Fibroblast of skin of left quadriceps (primary cell): Measurements from ENCODE around the gene CCDC3.
A peak's percentile ranks its signal among the peaks of the same experiment; 100 is the strongest.

Experiments
- DNase-seq, 2 experiments: peaks; one replicate each; pipeline ENCODE4 v3.0.0-alpha.2; 2013; ENCODE audit warnings: low read depth in 2 of 2

CCDC3 gene

DNA sequence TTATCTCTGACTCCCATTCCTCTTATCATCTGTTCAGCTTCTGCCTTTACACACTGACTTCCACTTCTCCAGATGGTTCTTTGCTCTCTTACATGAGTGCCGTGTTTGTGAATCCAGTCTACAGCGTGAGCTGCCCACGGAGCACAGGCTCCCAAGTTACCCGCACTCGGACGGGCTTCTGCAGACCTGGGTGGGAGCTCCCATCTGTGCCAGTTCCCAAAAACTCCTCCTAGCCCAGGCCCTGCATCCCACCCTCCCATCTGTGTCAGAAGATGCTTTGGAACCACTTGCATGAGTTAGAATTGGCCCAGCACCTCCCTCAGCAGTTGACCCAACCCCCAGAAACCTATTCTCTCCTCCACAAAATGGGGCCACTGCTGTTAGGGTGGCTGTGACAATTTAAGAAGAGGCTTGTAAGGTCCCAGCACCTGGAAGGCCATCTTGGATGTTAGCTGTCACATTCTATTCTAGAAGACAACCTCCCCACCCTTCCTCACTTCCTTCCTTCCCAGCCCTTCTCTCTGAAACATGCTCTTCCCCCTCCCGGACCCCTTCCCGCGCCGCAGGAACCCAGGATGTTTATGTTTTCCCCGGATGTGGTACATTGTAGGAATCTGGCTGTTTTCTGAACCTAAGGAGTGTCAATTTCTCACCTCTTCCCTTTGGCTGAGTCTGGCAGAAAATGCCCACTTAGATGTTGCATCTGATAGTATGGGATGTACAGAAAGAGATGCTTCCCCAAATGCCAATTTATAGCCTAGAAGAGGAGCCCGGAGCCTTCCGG, 79.2 kb downstream of the CCDC3 start:
- no peak for DNase-seq

DNA sequence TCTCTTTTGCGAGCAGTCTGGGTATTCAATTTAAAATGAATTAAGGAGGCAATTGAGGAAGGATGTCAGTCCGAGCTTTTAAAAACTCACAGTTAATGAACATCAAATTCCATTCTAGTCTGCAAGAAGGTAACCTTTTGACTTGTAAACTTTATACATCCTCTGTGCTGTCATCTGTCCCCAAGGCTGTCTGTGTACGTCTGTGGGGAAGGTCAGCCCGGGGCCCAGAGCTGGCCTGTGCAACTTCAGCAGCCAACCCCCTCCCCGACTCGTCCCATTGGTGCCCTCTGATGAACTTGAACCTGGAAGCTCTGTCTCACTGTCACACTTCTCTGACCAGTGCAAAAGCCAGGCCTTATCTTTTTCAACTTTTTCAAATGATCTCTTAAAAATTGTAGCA, 80.3 kb downstream of the CCDC3 start:
- DNase-seq, result no peak

DNA sequence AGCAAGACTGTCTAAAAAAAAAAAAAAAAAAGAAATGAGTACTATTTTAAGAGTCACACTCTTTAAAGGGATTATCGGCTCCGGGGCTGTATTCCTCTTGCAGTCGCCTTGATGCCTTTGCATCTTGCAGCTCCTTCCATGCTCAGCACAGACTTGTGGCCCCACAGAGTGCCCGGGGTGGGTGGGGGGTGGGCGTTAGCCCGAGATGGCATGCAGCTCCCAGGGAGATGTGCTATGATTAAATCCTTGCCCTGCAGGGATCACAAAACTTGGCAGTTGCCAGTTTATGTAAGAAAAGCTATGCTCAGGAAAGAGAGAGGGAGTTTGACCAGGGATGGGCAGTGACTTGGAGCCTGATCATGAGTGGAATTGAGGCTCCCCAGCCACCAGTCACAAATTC, 81.9 kb downstream of the CCDC3 start:
- no peak for DNase-seq

DNA sequence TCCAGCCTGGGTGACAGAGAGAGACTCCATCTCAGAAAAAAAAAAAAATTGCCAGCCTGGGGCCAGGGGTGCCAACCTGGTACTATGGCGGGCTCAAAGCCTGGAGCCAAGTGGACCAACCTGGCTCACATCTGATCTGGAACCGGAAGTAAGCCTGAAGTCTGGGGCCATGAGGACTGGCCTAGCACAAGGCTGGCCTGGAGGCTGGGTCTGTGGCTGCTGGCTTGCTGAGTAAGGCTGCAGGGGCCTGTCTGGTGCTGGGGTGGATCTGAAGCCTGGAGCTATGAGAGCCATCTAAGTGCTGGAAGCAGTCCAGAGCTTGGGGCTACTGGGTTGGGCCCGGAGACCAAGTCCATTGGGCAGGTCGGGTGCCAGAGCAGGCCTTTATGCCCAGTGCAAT, 84.9 kb downstream of the CCDC3 start:
- DNase-seq, result no peak

DNA sequence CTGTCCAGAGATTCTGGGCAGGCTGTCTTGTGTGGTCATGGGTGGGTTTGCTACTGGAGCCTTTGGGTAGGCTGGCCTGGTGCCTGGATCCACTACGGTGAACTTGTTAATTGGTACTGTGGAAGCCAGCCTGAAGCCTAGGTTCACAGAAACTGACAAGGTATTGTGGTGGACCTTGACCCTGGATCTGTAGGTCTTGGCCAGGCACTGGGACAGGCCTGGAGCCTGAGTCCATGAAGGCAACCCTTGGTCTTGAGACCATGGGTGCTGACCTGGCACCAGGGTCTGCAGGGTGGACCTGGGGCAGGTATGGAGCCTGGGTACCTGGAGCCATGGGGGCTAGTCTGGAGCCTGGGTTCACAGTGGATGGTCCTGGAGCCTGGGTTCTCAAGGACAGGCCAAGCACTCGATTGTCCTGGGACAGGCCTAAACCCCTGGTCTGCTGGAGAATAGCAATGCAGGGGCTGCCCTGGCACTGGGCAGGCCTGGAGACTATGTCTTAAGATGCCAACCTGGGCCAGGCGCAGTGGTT, 85.8 kb downstream of the CCDC3 start:
- no peak for DNase-seq

DNA sequence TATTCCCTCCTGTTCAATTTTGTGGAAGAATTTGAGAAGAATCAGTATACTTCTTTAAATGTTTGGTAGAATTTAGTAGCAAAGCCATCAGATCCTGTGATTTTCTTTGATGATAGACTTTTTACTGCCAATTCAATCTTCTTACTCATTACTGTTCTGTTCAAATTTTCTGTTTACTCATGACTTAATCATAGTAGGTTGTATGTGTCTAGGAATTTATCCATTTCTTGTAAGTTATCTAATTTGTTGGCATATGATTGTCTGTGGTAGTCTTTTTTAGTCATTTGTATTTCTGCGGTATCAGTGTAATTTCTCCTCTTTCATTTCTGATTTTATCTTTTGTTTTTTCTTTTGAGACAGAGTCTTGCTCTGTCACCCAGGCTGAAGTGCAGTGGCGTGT, 87.4 kb downstream of the CCDC3 start:
- DNase-seq, result no peak

DNA sequence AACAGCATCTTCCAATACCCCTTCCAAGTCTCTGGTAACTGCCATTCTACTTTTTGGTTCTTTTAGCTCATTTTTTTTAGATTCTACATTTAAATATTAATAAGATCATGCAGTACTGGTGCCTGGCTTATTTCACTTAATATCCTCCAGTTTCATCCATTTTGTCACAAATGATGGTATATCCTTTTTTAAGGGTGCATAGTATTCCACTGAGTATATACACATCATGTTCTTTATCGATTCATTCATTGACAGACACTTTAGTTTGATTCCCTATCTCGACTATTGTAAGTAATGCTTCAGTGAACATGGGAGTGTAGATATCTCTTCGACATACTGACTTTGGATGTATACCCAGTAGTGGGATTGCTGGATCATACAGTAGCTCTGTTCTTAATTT, 89.7 kb downstream of the CCDC3 start:
- no peak for DNase-seq

DNA sequence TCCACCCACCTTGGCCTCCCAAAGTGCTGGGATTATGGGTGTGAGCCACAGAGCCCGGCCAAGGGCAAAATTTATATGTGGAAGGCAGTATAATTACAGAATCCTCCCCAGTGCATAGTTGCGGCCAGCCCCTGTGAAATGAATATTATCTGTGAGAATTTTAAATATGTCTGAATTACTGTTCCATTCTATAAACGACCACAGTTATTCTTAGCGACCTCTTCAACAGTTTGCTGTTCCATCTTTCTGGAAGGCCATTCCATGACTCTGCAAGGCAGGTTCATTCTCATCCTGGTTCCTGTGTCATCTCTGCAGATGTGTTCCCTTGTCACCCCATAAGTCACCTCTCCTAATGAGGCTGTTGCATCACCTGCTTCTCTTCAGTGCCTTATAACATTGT, 90.7 kb downstream of the CCDC3 start:
- no peak for DNase-seq

DNA sequence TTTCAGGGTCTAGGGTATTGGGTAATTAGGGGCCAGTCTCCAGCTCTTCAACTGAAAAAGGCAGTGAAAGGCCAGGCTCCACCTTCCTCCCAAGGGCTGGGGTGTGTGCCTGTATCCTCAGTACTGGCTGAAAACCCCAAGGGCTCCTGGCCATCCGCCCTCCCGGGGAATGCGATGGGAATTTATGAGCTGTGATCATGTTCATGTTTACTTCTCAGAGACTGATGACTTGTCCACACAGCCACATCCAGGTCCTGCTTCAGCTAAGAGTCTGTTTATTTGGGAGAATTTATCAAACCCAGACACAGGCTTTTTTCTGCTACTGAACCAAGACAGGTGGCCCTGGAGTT, 91.7 kb downstream of the CCDC3 start:
- no peak for DNase-seq

DNA sequence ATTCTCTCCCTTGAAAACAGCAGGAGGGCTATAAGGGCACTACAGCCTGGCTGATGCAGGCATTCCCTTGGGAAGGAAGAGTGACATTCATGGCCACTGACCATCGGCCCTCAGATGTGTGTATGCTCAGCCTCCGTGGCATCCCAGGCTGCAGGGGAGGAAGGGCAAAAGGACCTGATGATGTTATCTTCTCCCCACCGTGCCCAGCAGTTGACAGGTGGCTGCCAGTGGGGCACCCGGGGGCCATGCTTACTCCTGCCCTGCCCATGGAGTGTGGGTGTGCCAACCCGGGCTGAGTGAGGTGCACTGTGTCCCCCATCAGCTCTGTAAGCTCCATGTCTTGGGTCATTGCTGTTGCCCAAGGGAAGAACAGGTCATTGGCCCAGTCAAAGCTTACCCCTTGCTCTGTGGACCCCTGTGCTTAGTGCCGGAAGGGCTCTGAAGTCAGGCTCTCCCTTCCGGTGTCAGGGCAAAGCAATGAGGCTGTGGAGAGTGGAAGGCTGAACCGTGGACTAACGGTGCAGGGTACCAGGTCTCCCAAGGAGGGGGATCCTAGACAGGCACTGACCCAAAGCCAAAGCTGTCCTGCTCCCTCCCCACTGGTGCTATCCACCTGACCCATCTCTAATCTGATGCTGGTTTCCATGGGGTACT, 92.2 kb downstream of the CCDC3 start:
- no peak for DNase-seq

DNA sequence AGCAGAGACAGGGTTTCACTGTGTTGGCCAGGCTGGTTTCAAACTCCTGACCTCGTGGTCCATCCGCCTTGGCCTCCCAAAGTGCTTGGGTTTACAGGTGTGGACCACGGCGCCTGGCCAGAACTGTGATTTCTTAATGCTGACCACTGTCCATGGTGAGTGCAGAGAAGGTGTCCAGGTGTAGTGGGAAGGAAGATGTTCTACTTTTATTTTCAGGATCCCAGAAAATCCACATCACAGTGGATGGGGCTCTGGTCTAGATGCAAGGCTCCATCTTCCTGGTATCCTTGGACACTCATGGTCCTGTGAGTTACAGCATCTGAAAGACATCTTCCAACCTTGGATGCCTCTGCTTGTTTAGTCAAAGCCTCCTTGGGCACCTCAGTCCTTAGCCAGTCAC, 92.7 kb downstream of the CCDC3 start:
- no peak for DNase-seq

DNA sequence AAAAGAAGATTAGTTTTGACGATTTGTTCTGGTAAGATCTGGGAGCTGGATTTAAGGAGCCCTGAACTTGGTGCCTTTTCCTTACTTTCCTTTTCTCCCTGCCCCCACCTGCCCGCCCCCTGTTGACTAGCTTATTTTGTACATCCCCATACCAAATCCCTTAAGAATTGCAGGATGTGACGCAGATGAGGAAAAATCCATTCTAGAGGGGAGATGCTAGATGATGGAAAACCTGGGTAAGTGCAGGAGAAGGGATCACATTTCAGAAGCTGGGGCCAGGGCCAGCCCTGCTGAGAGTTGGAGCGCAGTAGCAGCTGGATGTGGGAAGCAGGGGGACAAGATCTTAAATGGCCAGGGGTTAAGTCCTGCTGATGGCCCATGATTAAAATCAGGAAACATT, 93.9 kb downstream of the CCDC3 start:
- peak; percentile 64 to 66 for DNase-seq

DNA sequence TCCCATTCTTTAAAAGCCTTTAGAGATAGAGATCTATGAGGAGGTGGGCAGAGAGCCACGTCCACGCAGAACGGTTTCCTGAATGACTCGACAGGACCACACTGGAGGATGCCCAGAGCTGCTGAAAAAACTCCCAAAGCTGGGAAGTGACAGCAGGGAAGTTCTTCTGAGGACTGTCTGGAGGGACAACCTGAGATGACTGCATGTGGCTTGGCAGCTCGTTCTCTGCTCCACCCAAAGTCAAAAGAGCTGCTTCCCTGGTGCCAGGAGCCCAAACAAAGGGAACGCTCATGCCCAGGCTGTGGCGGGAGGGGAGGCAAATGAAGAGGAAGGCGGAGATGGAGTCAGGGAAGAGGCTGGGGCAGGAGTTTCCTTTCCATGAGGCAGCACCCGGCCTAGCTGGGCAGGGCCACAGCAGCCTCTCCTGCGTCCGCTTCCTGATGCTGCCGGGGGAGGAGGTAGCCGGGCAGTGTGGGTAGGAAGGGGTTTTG, 95.4 kb downstream of the CCDC3 start:
- DNase-seq, result no peak

DNA sequence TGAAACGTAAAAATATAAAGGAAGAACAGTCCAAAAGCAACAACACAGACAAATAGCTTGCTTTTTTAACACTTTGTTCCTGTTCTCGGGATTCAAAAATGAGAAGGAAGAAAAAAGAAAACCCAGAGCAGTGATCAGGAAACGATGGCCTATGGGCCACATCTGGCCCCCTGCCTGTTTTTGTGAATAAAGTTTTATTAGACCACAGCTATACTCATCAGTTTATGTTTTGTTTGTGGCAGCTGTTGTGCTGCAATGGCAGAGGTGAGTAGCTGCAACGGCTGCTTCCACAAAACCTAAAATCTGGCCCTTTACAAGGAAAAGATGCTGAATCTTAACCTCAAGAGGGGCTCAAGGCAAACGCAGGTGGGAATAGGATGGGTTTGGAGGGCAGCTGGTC, 96.4 kb downstream of the CCDC3 start:
- DNase-seq, result no peak

DNA sequence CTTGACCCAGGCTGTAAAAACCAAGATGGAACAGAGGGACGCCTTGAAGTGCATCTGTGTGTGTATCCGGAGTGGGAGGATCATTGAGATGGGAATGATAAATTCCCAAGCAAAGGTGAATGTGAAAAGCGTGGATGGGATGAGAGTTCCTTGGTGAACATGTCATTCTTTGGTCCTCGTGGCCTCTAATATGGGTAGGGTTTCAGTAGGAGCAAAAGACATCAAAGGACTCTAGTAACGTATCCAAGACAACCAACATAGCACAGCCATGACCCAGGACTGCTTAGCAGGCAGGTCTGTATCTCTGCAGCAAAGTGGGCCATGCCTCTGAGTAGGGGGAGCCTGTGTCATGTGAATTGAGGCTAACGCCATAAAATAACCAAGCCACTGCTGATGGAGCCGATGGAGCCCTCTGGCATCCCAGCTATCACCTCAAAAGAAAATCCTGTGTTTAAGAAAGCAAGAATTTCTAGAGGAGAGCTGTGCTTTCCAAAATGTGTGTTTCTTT, 98.6 kb downstream of the CCDC3 start:
- no peak for DNase-seq

DNA sequence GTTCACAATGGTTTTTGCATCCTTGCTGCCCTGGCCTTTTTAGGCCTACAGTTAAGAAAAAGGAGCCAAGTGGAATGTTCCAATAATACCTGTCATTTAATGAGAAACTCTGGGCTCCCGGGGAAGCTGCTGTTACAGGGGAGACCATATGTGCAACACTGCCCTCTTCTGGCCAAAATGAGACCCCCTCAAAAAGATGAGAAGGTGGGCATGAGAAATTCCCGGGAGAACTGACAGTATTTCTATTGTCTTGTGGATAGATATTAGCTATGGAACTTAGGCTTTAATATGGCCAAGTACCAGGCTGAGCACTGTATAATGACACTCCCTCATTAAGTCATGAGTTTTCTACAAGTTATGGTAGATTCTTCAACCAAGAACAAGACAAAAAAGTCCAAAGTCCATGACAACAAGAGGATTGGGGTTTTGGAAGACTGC, 99.4 kb downstream of the CCDC3 start:
- DNase-seq, result peak; percentile 36 to 37

DNA sequence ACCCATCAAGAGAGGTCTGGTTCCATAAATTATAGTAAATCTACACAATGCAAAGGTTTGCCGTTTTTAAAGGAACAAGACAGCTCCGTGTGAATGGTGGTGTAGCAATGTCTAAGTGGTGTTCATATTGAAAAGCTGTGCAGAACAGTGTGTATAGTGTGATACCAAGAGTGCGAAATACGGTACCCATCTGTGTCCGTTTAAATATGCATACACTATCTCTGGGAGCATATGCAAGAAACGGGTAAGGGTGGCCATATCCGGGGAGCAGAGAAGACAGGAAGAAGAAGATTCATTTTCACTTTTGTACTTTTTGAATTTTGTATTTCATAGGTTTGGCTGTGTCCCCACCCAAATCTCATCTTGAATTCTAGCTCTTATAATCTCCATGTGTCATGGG, 102.0 kb downstream of the CCDC3 start:
- DNase-seq, result no peak

DNA sequence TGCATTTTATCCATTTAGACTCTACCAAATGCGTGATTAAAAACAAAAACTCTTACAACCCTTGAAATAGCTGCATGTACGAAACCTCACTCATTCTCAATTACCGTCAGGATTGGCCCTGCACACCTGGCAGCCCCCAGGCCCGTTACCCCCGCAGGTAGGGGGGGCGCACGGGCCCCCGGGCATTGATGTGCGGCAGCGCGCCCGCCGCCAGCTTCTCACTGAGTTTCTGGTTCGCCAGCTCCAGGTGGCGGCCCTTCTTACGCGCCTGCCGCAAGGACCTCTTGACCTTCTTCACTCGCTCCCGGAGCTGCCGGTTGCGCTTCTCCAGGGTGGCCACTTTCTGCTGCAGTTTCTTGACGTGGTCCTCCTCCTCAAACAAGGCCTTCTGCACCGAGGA, 103.2 kb downstream of the CCDC3 start:
- no peak for DNase-seq

DNA sequence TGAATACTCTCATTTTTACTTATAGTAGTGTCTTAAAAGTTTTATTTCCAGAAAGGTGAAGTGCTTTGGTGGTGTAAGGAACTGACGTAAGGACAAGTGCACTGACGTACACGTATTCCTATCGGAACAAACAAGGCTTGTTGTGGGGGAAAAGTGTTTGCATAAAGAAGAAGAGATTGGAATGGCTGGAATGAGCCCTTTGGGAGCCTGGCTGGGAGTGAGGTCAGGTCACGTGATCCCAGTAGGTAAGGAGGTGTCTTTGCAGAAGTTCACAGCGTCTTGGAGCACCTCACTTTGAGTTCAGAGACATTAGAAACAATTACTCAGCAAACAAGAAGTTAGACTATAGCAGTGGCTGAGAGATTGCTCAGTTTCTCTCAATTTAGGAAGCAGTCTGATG, 104.2 kb downstream of the CCDC3 start:
- DNase-seq, result no peak

DNA sequence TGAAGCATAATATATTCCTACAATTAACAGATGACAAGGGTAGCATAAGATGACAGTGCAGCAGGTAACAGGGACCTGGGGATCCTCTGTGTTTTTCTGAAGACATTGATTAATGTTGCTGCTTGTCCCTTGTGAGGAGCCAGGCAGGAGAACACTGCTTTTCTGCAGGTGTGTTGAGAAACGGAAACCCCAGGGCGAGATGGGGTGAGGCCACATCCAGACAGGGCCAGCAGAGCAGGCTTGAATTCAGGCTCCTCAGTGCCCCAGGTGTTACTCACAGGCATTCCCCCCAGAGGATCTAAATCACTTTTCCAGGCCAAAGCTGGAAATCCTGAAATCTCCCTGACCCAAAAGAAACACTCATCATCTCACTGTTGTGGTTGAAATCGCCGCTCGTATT, 105.3 kb downstream of the CCDC3 start:
- DNase-seq, result no peak

DNA sequence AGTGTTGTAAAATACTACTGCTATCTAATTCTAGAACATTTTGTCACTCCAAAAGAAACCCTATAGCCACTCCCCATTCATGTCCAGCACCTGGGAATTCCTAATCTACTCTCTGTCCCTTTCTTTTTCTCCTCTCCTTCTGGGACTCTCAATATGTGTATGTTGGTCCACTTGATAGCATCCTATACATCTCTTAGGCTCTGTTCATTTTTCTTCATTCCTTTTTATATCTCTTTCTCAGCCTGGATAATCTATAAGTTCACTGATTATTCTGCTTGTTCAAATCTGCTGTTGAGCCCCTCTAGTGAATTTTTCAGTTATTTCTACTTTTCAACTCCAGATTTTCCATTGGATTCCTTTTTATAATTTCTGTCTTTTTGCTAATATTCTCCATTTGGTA, 108.6 kb downstream of the CCDC3 start:
- DNase-seq, result no peak

DNA sequence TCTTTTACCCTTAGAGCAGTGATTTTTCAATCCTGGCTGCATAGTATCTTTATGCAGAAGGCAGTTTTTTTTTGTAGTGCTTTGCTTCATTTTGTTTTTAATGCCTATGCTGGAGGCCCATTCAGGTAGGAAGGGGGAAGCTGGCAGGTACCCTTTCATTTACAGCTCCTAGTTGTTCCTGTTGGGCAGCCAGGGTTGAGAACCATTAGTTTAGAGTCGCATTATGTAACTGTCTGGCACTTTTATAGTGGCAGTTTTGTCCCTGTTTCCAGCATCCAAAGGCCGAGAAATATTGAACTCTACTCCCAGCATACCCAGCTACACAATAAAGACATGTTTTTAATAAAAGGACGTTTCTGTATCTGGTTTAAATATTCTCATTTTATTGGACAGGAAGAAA, 110.6 kb downstream of the CCDC3 start:
- no peak for DNase-seq

DNA sequence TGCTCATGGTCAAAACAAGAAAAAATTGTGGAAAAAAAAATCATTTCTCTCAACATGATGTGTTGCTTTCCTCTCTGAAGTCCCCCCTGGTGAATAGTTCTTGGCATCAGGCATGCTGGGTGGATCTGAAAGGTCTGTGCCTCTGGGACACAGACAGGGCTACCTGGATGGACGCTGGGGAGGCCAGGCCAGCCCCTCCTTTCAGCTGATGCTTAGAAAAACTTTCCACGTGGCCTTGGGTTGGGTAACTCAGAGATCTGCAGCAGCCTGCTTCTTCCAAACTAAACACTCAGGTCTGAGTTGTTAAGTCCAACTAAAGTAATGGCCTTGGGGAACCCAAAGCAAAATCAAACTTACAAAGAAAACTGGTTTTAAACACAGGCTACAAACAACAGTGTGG, 113.0 kb downstream of the CCDC3 start:
- no peak for DNase-seq
